Measurements from ENCODE around the gene SLC6A16.

- TF ChIP-seq, protein P1, sequence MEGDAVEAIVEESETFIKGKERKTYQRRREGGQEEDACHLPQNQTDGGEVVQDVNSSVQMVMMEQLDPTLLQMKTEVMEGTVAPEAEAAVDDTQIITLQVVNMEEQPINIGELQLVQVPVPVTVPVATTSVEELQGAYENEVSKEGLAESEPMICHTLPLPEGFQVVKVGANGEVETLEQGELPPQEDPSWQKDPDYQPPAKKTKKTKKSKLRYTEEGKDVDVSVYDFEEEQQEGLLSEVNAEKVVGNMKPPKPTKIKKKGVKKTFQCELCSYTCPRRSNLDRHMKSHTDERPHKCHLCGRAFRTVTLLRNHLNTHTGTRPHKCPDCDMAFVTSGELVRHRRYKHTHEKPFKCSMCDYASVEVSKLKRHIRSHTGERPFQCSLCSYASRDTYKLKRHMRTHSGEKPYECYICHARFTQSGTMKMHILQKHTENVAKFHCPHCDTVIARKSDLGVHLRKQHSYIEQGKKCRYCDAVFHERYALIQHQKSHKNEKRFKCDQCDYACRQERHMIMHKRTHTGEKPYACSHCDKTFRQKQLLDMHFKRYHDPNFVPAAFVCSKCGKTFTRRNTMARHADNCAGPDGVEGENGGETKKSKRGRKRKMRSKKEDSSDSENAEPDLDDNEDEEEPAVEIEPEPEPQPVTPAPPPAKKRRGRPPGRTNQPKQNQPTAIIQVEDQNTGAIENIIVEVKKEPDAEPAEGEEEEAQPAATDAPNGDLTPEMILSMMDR (IDR thresholded peaks at IDR 0.05; ENCODE audit: low read depth, low read length): no peak
- no peak for TF ChIP-seq EZH2phosphoT487 (IDR thresholded peaks at IDR 0.05; ENCODE audit: low read depth)
Measured at GRCh38 chr19:49337267-49338022, 12.5 kb upstream of the SLC6A16 start.
